Fibroblast of skin of abdomen (primary cell): Measurements from ENCODE around the gene DOCK2.

Experiments used
- DNase-seq: peaks from one replicate; pipeline ENCODE4 v3.0.0-alpha.2; 2013

DOCK2 gene

DNA sequence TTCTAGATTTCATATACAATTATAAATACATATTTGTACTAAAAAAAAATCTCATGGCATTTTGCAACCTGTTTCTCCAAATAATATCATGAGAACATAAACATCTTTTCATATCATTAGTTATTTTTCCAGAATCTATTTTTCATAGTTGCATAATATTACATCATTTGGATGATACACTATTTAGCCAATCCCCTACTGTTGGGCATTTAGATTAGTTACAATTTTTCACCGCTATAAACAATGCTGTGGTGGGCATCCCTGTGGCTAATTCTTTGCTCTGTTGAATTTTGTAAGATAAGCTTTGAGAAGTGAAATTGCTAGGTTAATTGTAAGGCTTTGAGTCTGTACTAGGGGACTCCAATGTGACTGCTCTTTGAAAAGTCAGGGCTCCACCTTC is 466.4 kb downstream of the DOCK2 start:
- DNase-seq = no peak

DNA sequence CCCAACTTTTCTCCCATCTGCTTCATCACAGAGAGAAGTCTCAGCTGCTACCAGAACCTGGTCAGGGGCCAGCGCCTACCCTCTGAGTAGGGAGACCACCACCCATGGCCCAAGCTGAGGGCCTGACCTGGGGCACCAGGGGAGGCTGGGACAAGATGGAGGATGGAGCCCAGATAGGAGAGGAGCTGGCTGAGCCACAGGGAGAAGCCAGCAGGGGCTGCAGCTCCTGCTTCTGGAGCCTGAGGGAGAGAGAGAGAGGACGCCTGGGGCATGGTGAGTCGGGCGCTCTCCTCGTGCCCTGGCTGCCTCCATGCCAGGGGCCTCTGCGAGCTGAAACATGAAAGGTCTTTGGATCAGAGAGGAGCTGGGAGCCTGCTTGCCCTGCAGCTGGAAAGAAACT is 467.2 kb downstream of the DOCK2 start:
- no peak for DNase-seq

DNA sequence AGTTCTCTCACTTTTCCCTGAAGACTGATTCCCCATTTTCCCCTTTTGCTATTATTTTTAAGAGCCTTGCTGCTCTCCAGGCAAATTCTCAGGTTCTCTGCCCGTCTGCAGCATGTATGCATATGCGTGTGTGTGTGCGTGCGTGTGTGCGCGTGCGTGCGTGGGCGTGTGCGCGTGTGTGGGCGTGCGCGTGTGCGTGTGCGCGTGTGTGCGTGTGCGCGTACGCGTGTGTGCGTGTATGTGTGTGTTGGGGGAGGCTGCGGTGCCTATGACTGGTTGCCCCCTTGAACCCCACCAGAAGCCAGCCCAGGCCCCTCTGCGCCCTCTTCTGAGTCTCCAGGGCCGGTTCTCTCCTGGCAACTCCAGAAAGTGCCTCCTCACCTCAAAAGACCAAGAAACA is 467.6 kb downstream of the DOCK2 start:
- DNase-seq = no peak

DNA sequence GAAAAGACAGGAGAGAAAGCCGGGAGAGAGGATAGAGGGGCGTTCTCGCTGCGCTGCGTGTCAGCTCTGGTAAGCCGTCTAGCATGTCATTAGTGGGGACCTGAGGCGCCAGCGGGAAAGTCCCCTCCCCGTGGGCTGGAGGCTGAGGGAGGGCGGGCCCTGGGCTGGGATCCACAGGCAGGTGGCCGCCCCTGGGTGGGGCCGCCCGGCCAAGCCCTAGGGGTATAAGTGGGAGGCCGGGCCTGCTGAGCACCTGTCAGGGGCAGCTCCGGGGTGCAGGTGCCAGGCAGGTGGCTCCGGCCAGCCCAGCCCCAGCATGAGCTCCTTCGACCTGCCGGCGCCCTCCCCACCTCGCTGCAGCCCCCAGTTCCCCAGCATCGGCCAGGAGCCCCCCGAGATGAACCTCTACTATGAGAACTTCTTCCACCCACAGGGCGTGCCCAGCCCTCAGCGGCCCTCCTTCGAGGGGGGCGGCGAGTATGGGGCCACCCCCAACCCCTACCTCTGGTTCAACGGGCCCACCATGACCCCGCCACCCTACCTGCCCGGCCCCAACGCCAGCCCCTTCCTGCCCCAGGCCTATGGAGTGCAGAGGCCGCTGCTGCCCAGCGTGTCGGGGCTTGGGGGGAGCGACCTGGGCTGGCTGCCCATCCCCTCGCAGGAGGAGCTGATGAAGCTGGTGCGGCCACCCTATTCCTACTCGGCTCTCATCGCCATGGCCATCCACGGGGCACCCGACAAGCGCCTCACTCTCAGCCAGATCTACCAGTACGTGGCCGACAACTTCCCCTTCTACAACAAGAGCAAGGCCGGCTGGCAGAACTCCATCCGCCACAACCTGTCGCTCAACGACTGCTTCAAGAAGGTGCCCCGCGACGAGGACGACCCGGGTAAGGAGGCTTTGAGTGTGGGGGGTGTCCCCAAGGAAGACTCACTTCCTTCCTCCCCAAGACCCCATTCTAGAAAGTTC is 468.9 kb downstream of the DOCK2 start, which contains the start of gene FOXI1:
Gene FOXI1, plus strand, starts transcription at position 256 of the 970 bp plus-strand sequence. Its CDS starts 61 bp downstream, at position 317.
- DNase-seq = no peak

DNA sequence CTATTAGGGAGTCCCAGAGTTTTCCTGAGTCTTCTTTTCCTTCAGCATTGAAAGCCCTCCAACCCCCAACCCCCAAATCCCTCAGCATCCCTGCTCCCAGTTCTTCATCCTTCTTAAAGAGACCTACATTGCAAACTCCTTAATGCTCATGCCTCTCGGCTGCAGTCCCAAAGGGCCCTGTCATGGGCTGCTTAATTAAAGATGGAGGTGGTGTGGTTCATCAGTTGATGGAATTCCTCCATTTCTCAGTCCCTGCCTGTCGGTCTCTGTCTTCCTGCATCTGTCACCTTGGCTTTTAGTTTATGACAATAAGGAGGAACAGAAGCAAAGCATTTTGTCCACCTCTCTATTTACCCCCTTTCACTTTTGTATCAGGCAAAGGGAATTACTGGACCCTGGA is 470.6 kb downstream of the DOCK2 start:
- DNase-seq = no peak

DNA sequence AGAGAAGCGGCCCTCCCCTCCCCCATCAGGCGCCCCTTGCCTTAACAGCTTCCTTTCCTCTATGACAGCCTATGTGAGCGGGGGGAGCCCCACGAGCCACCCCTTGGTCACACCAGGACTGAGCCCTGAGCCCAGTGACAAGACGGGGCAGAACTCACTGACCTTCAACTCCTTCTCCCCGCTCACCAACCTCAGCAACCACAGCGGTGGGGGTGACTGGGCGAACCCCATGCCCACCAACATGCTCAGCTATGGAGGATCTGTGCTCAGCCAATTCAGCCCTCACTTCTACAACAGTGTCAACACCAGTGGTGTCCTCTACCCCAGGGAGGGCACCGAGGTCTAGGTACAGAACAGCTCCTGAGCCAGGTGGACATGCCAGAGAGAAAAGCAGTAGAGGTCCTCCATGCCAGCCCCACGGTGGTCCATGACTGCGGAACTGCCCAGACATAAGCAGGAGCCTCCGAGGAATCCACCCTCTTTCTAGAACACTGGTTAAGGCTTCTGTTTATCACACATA is 471.3 kb downstream of the DOCK2 start:
- no peak for DNase-seq

DNA sequence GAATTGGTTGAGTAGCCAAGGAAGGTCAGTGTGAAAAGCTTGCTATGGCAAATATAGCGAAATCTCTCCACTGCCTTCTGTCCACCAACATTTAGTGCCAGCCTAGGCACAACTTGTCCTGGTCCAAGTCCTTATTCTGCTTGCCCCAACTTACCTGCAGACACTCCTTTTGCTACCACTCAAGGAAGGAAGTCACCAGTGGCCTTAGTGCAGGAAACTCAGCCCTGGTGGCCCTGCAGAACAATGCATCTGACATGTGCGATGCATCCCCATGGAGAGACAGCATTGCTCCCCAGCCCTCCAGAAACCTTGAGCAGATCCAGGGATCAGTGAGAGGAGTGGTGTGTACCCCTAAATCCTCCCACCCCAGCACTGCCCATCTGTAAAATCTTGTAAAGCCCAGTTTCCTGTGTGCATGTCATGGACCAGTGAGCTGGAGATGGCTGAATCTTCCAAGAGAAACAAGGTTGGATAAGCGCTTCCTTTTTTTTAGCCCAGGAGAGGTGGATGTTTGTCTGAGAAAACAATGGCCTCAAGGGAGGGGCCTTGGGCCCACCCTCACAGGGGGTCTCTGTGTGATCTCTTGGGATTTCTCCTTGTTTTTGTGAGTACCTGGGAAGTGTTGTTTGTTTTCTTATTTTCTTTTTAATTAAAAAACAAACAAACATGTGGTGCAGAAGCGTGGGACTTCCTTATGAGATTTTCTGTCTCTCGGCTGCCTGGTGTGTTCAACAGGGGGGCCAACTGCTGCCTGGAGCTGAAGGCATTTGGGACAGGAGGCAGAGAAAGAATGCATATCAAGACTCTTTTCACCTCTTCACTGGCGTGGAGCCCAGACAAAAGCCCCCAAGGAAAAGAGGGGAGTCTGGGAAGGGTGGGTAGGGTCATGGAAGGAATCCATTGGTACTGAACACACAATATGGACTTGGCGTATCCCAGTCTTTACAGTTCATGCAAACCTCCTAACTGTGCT is 472.3 kb downstream of the DOCK2 start:
- no peak for DNase-seq

DNA sequence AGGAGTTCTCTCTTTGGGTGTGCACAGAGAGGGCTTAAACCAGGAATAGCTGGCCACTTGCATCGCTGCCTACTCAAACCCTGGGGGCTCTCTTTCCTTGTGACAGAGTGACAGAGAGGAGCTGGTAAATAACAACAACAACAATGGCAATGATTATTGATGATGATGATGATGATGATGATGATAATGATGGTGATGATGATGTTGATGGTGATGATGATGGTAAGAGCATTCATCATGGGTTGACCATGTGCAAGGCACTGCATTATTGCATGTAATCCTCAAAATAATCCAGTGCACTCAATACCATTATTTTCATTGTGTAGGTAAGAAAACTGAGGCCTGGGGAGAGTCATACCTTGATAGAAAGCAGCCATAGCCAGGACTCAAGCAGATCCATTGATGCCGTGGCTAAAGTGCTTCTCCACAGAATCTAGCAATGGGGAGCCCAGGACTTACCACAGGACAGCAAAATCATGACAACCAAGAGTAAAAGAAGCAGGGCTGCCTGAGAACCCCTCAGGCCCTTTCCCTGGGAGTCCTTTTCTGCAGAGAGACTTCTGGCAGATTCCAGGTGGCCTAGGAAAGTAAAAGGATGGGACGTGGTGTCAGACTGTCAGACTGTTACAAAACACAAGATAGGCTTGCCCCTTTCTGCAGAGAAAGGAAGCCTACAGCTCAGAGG is 473.5 kb downstream of the DOCK2 start:
- no peak for DNase-seq

DNA sequence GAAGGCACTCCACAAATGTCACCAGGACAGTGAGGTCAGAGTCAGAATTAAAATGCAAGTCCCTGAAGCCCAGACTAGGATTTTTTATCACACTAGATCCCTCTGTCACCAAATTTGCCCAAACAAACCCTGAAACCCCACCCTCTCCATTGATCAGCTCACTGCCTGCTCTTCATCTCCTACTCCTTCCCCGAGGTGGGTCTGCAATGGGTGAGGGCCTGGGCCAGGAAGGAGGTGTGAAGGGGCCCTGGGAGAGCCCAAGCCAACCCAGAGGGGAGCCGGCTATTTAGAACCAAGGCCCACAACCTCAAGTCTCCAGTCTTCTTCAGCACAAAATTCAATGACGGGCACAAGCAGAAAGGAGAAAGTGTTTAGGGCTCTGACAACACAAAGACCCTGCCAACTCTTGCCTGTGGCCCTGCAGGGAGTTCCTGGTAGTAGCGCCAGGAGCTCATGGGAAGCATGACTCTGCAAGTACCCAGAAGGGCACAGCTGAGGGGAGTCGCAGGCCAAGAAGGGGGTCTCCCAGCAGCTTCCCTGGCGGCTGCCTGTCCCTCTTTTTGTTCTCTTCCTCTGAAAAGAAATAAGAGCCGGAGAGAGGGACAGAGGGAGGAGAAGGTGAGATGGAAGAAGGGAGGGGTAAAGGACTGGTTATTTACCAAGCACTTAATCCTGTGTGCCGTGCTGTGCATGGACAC is 474.2 kb downstream of the DOCK2 start:
- no peak for DNase-seq

DNA sequence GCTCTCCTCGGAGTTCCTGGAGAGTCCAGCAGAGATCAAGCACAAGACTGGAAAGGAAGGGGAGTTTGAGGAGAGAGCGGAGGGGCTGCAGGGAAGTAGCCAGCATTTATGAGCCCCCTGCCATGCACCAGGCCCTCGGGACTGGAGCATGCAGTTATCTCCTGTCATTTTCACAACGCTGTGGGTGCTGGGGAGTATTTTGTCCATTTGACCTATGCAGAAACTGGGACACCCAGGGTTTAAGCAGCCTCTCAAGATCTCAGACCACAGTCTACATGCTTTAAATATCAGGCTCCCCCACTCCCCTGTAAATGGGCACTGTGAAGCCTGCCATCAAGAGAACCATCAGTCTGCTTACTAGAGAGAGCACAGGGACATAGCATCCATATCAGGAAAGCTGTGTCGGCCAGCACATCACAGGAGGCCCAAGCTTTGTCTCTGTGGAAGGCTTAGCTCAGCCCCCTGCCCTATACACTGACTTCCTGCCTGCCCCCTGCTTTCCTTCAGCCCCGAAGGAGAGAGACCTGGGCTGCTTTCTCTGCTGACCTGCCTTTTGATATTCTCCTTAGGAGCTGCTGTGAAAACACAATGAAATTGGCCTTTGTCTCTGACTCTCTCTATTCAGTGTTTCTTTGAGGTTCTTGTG is 475.9 kb downstream of the DOCK2 start:
- no peak for DNase-seq

DNA sequence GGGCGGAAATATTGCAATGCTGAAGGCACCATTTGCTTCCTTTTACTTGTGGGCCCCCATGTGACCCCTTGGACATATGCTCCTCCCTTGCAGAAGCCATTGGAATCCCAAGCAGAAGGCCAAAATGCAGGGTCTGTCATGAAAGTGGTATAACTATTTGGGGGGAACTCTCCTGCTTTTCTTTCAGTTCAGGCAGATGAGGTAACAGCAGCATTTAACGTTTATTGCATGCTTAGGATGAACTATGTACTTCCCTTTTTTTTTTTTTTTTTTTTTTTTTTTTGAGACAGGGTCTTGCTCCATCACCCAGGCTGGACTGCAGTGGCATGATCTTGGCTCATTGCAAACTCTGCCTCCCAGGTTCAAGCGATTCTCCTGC is 476.4 kb downstream of the DOCK2 start:
- no peak for DNase-seq

DNA sequence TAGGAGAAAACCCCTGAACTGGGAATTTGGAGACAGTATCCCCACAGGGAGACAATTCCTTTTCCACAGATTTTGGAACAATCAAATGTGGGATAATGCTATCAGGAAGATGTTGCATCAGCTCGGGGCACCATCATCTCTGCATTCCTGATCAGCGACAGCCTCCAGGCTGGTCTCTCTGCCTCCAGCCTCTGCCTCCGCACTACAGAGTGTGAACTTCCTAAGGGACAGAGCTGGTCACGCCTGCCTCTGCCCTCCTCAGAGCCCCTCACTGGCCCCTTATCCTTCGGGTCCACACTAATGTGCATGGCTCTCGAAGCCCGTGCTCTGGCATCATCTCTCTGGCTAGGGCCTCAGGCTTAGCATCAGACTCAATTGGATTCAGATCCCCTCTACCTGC is 477.2 kb downstream of the DOCK2 start:
- no peak for DNase-seq

DNA sequence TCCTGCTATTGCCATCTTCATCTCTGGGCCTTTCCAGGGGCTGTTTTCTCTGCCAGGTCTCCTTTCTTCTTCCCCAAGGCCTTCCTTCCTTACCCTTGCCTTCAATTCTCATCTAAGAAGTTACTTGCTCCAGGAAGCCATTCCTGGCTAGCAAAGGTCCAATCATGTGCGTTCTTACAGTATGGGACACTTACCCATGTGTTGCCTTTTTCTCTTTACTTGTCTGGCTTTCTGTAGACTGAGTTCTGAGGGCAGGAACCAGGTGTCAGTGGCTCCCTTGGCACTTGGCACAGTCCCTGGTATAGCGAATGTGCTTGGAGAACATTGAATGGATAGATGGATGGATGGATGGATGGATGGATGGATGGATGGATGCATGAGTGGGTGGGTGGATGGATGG is 478.9 kb downstream of the DOCK2 start:
- DNase-seq = no peak

DNA sequence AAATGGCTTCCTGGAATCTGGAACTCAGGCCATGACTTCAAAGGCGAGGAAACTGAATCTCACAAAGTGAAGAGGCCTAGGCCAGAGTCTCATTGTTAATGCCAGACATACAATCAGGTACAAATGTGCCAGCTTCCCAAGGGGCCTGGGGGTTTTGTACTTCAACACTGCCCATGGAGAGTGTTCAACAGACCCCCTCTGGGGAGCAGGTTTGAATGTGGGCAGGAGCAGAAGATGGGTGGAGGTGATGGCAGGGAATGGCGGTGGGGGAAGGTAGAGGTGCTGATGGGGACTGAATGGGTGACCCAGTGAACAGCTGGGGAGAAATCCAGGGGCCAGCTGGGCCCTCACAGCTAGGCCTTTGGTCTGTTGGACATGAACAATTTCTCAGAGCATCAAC is 480.7 kb downstream of the DOCK2 start:
- DNase-seq = no peak

DNA sequence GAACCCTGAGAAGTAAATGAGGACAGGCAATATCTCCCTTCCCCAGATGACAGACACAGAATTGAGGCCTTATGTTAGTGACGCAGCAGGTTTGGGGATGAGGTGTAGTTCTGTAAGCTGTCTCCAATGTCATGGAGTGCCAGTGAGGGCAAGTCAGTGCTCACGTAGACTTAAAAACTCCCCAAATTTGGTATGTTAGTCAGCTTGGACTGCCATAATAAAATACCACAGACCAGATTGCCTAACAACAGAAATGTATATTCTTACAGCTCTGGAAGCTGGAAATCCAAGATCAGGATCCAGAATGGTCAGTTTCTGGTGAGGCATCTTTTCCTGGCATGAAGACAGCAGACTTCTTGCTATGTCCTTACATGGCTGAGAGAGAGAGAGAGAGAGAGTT is 483.5 kb downstream of the DOCK2 start:
- DNase-seq = peak; percentile 93

DNA sequence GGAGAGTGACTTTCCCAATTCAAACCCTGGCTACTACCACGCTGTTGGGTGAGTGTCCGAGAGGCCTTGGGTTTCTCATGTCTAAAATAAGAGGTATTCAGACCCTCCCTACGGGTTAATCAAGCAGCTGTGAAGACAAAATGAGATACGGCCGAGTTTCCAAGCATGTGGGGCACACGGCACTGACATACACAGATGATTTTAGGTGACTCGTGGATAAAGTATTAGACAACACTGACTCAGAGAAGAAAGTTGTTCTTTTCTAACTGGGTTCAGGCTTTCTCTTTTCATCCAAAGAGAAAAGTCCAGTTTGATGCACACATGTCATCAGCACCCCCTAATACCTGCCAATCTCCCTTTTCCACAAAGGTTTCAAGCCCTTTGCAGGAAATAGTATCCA is 484.2 kb downstream of the DOCK2 start:
- peak; percentile 69 for DNase-seq

DNA sequence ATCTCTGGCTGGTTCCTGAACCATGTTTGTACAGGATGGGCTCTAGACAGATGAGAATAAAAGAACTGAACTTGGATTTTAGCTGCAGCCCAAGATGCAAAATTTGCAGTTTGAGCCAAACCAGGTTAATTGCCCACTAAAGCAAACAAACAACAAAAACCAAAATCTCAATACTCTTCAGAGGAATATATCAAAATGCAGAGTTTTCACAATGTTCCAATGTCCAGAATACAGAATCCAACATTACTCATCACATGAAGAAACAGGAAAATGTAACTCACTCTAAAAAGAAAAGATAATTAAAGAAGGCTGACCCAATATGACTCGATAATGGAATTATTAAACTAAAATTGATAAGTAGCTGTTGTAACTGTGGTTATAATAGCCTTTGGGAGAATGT is 489.0 kb downstream of the DOCK2 start:
- no peak for DNase-seq

DNA sequence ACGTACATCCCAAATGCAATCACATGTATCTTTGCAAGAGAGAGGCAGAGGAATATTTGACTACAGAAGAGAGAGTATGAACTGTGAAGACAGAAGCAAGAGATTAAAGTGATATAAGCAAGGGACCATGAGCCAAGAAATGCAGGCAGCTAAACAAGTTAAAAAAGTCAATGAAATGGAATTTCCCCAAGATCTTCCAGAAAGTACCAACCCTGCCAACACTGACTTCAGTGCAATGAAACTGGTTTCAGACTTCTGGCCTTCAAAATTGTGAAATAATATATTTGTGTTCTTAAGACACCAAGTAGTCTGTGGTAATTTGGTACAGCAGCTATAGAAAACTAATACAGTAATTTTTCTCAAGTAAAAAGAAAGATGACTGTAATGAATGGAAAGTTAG is 489.6 kb downstream of the DOCK2 start:
- no peak for DNase-seq

DNA sequence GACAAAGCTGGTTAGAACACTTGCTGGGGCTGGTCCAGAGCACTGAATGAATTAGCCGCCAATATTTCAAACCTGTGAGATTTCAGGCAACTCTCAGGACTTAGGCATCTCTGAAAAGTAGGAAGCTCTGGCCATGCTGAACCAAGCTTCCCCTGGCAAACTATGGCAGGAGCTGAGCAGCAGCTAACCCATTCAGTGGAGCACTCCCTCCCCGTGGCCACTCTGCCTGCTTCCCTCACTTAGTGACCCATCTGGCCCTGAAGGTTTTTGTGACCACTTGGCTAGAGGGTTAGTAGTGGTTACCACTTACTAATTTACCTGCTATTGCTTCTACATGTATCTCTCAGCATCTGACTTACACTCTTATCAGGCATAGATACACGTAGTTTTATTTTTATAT is 494.2 kb downstream of the DOCK2 start:
- DNase-seq = no peak

DNA sequence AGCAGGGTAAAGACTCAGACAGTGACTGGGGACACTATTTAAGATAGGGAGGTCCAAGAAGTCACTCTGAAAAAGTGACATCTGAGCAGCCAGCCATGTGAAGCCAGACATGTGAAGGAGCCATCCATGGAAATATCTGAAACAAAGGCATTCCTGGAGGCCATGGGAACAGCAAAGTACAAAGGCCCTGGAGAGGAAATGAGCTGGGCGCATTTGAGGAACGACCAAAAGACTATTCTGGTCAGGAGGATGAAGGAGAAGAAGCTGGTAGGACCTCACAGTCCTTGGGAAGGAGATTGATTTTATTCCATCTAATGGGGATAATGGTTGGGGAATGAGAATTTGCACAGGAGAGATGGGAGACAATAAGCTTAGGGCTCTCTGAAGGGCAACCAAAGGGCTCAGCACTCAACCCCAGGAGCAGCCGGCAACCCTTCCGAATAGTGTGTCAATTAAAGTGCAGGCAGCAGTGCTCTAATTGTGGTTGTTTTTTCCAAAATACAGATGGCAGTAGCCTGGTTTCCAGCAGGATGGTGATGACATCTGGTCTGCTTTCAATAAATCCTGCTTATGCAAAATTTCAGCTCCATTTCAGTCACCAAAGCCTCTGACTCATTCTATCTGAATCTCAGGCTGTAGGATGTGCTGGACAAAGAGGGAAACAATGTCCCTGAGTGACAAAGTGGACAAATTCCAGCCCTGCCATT is 495.3 kb downstream of the DOCK2 start:
- peak; percentile 88 for DNase-seq
